D721Med (cell line): ENCODE results near the gene ACSL5.
"Not testable (repeated sequence)": the region's sequence is repeated elsewhere in the genome, so short reads cannot be mapped to it uniquely, and the experiment has no call there.

Source experiments
- DNase-seq: peaks from one replicate; pipeline ENCODE4 v3.0.0; 2011; ENCODE audit warnings: low spot score; ENCODE audit not compliant: insufficient read length
- FAIRE-seq: peaks from 2 replicates; lab custom pipeline; 2011; peaks lifted over from hg19 to GRCh38; lab: Jason Lieb, UNC
- TF ChIP-seq, protein P1 (sequence below): IDR thresholded peaks from 2 replicates; pipeline ENCODE4 v1.5.1; 2012; ENCODE audit warnings: mild to moderate bottlenecking, control low read depth; ENCODE audit not compliant: insufficient read depth; ENCODE audit errors: missing control alignments

ACSL5 gene

DNA sequence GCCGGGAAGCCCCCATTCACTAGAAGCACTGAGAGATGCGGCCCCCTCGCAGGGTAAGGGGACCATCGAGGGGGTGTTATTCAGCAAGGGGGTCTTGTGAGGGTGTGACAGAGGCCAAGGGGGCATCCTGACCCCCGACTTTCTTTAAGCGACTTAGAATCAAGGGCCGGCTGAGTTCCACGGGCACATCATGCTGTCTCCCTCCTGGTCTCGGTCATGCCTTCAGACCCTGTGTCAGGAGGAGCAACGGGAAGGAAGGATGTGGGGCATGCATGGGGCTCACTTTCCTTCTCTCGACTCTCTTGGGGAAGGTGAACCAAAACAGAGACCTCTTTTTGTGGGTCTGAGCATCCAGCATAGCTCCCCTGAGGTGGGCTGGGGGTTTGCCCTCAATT lies 2.5 kb downstream of the ACSL5 start:
- DNase-seq (no peak), FAIRE-seq (no peak)
- TF ChIP-seq, protein P1, sequence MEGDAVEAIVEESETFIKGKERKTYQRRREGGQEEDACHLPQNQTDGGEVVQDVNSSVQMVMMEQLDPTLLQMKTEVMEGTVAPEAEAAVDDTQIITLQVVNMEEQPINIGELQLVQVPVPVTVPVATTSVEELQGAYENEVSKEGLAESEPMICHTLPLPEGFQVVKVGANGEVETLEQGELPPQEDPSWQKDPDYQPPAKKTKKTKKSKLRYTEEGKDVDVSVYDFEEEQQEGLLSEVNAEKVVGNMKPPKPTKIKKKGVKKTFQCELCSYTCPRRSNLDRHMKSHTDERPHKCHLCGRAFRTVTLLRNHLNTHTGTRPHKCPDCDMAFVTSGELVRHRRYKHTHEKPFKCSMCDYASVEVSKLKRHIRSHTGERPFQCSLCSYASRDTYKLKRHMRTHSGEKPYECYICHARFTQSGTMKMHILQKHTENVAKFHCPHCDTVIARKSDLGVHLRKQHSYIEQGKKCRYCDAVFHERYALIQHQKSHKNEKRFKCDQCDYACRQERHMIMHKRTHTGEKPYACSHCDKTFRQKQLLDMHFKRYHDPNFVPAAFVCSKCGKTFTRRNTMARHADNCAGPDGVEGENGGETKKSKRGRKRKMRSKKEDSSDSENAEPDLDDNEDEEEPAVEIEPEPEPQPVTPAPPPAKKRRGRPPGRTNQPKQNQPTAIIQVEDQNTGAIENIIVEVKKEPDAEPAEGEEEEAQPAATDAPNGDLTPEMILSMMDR = no peak

DNA sequence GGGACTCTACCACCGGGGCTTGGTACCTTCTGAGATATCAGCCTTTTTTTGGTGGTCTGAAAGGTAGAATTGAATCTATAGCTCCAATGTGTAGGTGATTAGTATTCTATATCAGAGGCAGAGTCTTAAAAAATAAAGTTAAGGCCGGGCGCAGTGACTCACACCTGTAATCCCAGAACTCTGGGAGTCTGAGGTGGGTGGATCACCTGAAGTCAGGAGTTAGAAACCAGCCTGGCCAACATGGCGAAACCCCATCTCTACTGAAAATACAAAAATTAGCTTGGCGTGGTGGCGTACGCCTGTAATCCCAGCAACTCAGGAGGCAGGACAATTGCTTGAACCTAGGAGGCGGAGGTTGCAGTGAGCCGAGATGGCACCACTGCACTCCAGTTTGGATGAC lies 3.2 kb downstream of the ACSL5 start:
- not testable (repeated sequence) for FAIRE-seq, DNase-seq

DNA sequence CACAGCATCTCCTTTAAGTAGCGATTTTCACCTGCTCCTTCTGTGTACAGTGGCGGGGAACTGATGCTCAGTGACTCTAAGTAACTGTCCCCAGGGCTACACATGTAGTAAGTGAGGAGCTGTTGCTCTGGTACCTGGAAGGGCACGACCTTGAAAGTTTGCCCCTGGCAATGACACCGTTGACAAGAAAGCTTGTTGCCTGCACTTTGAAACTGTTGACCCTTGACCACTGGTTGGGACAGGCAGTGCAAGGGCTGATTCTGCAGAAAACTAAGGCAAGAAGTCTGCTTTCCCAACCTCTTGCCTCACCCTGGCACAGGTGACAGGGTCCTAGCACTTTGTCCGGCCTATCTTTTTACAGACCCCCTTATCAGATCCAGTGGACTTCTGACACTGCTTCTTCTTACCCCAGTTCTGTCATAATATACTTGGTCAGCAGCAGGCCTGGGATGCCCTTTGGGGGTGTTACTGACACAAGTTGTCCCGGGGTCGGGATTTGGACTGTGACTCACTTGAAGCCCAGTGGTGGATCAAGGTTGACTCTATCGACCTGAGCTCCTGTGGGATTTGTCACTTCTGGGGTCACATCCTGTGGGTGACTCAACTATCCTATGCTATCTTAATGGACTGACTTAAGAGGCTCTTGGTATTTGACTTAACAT lies 5.8 kb downstream of the ACSL5 start:
- FAIRE-seq (no peak), DNase-seq (no peak)
- TF ChIP-seq, protein P1 = no peak

DNA sequence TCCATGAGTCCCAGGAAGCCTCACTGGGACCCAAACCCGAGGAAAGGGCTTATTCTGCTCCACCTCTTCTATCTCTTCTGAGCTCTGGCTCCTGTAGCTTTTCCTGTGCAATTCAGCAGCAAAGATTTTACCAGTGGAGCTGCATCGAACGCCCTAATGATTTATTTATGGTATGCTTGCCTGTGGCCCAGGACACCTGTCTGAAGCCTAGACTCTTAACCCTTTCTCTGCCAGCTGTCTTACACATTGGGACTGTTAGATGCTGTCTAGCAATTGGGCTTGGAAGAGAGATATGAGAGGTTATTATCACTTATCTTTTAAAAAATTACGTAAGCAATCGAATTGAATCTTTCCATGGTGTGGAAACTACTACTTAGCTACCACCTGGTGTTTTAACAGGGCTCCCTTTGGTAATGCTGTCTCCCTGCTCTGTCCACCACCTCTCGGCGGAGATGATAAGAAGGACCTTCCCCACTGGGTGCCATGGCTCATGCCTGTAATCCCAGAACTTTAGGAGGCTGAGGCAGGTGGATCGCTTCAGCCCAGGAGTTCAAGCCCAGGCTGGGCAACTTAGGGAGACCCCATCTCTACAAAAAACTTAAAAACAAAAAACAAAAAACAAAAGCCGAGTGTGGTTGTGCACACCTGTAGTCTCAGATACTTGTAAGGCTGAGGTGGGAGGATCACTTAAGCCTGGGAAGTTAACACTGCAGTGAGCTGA lies 8.8 kb downstream of the ACSL5 start:
- FAIRE-seq (no peak), DNase-seq (no peak)
- TF ChIP-seq, protein P1 = no peak

DNA sequence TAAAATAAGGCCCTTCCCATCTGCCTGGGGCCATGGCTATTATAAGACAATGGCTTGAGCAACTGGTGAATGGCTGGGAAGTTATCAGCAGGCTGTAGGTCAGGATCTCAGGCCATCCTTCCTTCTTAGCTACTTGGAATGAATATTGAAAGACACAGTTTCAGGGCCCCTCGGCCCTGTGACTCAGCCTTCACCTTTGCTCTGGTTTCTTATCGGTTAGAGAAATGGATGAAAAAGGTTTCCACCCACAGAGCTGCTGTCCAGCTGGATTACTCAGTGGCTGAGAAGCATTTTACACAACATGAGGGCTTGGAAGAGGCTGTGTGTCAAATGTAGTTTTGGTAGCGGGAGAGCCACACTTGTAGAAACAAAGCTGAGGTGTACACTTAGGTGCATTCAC lies 9.4 kb downstream of the ACSL5 start:
- no peak for DNase-seq
- no peak for FAIRE-seq
- TF ChIP-seq, protein P1 = no peak

DNA sequence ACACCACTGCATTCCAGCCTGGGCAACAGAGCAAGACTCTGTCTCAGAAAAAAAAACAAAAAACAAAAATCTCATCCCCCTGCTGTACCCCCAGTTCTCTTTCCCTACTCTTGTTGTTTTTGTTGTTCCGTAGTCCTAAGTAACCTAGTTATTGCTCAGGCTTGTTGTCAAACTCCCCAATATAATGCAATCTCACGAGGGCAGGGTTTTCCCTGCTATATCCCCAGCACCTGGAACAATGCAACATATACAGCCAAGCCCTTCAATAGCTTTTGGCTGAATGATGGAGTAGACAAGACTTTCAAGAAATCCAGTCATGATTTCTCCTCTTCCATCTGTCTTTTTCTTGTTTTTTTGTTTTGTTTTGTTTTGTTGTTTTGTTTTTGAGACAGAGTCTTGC lies 10.2 kb downstream of the ACSL5 start:
- FAIRE-seq (no peak), DNase-seq (no peak)
- TF ChIP-seq, protein P1 = no peak

DNA sequence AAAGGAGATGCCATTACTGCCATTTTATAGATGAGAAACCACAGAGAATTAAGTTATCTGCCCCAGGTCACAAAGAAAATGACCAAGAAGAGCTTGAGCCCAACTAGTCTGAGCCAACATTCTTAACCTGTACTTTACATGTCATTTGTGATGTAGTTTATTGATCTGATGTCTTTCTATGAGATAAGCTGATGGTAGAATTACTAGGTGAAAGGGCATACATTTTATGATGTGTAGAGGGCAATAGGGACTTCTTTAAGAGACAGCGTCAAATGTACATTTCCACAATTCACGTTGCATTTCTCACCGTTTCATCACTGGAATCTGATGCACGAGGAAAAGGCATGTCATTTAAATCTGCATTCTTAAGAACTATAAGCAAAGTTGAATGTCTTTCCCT lies 11.3 kb downstream of the ACSL5 start:
- no peak for DNase-seq
- TF ChIP-seq, protein P1 = no peak
- FAIRE-seq = no peak

DNA sequence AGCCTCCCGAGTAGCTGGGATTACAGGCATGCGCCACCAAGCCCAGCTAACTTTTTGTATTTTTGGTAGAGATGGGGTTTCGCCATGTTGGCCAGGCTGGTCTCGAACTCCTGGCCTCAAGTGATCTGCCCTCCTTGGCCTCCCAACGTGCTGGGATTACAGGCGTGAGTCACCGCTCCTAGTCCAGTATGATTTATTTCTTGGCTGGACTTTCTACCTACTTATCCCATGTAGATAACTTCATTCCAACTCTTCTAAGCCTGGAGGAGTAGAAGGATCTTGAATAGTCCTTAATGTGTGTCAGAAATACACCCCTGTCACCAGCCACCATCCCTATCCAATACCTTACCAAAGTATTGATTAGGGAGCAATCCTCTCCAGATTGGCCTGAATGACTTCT lies 14.1 kb downstream of the ACSL5 start:
- not testable (repeated sequence) for FAIRE-seq, DNase-seq
